ENCODE data around the gene RPS15. TPM values are rescaled to one million over a fixed set of nuclear protein-coding genes. Genes with fewer than 3 reads are reported as not detected.
A peak's percentile ranks its signal among the peaks of the same experiment; 100 is the strongest.

RPS15 gene
- total and polyA plus RNA-seq, 2 of the 13 experiments (the other 11 are each of a cell fraction or from before 2014, with no cell fraction given): 695 to 1,411 TPM

GRCh38 chr19:1455336-1456120, 17.3 kb downstream of the RPS15 start (continued):
- TF ChIP-seq ZBTB4 (CRISPR knock-in tag; IDR thresholded peaks at IDR 0.05; ENCODE audit: borderline replicate concordance) (no peak), ZBTB33 (CRISPR knock-in tag; IDR thresholded peaks at IDR 0.05) (peak; percentile 92; the same call in 1 of the 2 replicates), SRSF4 (IDR thresholded peaks at IDR 0.05; ENCODE audit: low read depth, low read length, poor library complexity, severe bottlenecking) (no peak), AGO1 (IDR thresholded peaks at IDR 0.05; ENCODE audit: low read depth, low read length, poor library complexity, severe bottlenecking) (peak; percentile 78), ESRRA (CRISPR knock-in tag; IDR thresholded peaks at IDR 0.05; ENCODE audit: low read depth) (no peak), ZBTB38 (CRISPR knock-in tag; IDR thresholded peaks at IDR 0.05) (0 out of 2 replicates have a peak, but pooled peaks have one; percentile 40), ZNF687 (CRISPR knock-in tag; IDR thresholded peaks at IDR 0.05) (peak; percentile 69), ZNF407 (CRISPR knock-in tag; IDR thresholded peaks at IDR 0.05; ENCODE audit: not compliant biosample characterization) (peak; percentile 5)
